MM.1S (cell line): ENCODE measurements around the gene FDX2.

Source experiments
- EZH2 ChIP-seq: fragments of 300-600 bp; sonication (generic); optimal IDR thresholded peaks from 2 replicates; pipeline ENCODE3; 2017; ENCODE audit warnings: low read depth, mild to moderate bottlenecking, antibody characterized with exemption, low read length, mixed read lengths
- TF ChIP-seq, protein P1 (sequence below): fragments of 300-600 bp; sonication (generic); IDR thresholded peaks from 2 replicates; pipeline ENCODE4 v1.5.1; 2016; ENCODE audit warnings: antibody characterized with exemption, low read length, mixed read lengths

DNA sequence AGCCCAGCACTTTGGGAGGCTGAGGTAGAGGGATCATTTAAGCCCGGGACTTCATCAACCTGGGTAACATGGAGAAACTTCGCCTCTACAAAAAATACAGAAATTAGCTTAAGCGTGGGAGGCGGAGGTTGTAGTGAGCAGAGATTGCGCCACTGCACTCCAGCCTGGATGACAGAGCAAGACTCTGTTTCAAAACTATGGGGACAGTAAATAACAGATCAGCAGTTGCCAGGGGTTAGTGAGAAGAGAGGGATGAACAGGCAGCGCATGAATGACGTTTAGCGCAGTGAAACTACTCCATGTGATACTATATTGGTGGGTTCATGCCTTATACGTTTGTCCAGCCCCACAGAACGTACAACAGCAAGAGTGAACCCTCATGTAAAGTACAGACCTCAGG is 30.7 kb upstream of the FDX2 start:
- TF ChIP-seq, protein P1, sequence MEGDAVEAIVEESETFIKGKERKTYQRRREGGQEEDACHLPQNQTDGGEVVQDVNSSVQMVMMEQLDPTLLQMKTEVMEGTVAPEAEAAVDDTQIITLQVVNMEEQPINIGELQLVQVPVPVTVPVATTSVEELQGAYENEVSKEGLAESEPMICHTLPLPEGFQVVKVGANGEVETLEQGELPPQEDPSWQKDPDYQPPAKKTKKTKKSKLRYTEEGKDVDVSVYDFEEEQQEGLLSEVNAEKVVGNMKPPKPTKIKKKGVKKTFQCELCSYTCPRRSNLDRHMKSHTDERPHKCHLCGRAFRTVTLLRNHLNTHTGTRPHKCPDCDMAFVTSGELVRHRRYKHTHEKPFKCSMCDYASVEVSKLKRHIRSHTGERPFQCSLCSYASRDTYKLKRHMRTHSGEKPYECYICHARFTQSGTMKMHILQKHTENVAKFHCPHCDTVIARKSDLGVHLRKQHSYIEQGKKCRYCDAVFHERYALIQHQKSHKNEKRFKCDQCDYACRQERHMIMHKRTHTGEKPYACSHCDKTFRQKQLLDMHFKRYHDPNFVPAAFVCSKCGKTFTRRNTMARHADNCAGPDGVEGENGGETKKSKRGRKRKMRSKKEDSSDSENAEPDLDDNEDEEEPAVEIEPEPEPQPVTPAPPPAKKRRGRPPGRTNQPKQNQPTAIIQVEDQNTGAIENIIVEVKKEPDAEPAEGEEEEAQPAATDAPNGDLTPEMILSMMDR, result no peak
- TF ChIP-seq EZH2, result no peak
